Activated naive CD8-positive, alpha-beta T cell treated with anti-CD3 and anti-CD28 coated beads, Interleukin-2, amount 10 ng/mL, durations not matched to agents 7 days and 5 days (primary cell): ENCODE measurements around the gene DPYD. TPM values are rescaled to one million over a fixed set of nuclear protein-coding genes. Genes with fewer than 3 reads are reported as not detected.
A peak's percentile ranks its signal among the peaks of the same experiment; 100 is the strongest.

ENCODE experiments used
- ATAC-seq: fragments of 150-1000 bp; cut with Tn5 transposase; one replicate; pipeline ENCODE4 v1.10.0; 2021; ENCODE audit warnings: low read depth, moderate library complexity
- POLR2A ChIA-PET: fragments of 350-600 bp; sonication (Branson Sonifier 250); formaldehyde crosslinking; loops from one replicate; lab custom pipeline; 2021; ENCODE audit warnings: antibody characterized with exemption; lab: Charles Lee
- DNase-seq: peaks from one replicate; pipeline ENCODE4 v3.0.0; 2021
- H3K27ac Mint-ChIP-seq: one replicate; pipeline ENCODE4 v1.8.0; 2022; ENCODE audit warnings: mild to moderate bottlenecking, mixed read lengths
- H3K27me3 Mint-ChIP-seq: one replicate; pipeline ENCODE4 v1.8.0; 2022; ENCODE audit warnings: mild to moderate bottlenecking, moderate library complexity, mixed read lengths
- H3K36me3 Mint-ChIP-seq: one replicate; pipeline ENCODE4 v1.8.0; 2021; ENCODE audit warnings: mild to moderate bottlenecking, mixed read lengths
- H3K4me1 Mint-ChIP-seq: one replicate; pipeline ENCODE4 v1.8.0; 2021; ENCODE audit warnings: mixed read lengths
- H3K4me3 Mint-ChIP-seq: one replicate; pipeline ENCODE4 v1.8.0; 2022; ENCODE audit warnings: mild to moderate bottlenecking, moderate library complexity, mixed read lengths
- H3K9me3 Mint-ChIP-seq: one replicate; pipeline ENCODE4 v1.8.0; 2021; ENCODE audit warnings: mixed read lengths
- total RNA-seq, 2 experiments: library from RNA; stranded (reverse); gene quantifications; one replicate each; pipeline ENCODE4 v1.2.3, GENCODE V29; 2021

The DPYD gene
- total RNA-seq, 2 experiments from 2014 or later: 42.0 to 42.3 TPM

GRCh38 chr1:97139512-97139911 is 781.3 kb downstream of the DPYD start:
- H3K9me3 Mint-ChIP-seq: no peaks in the 10 kb centered on the region
- POLR2A ChIA-PET: no interaction called here
- no peak for DNase-seq
- no peak overlapping the region for H3K4me3 Mint-ChIP-seq
- no peak overlapping the region for H3K27ac Mint-ChIP-seq
- no peak for ATAC-seq
- peaks cover 3% of the 10 kb centered on the region for H3K4me1 Mint-ChIP-seq
- no peaks in the 10 kb centered on the region for H3K36me3 Mint-ChIP-seq
- no peaks in the 10 kb centered on the region for H3K27me3 Mint-ChIP-seq

DNA sequence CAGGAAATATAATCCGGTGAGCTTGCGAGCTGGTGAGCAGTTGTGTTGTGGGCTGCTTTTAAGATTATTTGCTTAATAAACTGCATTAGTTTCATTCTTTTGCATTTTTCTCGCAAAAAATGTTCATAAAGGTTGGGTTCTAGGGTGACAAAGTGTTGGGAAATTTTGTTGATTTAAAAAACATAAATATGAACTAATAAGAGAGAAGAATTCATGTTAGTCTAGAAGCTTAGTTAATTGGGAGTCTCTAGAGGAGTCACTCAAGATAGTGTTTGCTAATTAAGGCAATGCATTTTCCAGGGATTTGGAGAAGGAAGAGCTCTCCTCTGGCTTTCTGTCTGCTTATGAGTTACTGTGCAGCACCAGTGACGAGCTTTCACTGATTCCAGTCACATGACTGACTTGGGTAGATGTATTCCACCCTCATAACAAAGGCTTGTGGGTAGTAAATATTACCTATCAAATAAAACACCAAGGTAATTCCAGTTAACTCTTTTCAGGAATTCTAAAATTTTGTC is 782.3 kb downstream of the DPYD start:
- no peaks in the 10 kb centered on the region for H3K9me3 Mint-ChIP-seq
- no peak overlapping the region for H3K4me3 Mint-ChIP-seq
- DNase-seq (no peak), ATAC-seq (no peak)
- H3K36me3 Mint-ChIP-seq: no peaks in the 10 kb centered on the region
- POLR2A ChIA-PET: no interaction called here
- H3K27ac Mint-ChIP-seq: no peak overlapping the region
- H3K4me1 Mint-ChIP-seq: peaks cover 3% of the 10 kb centered on the region
- H3K27me3 Mint-ChIP-seq: no peaks in the 10 kb centered on the region

- no peak overlapping the region for H3K27ac Mint-ChIP-seq
- H3K36me3 Mint-ChIP-seq: no peaks in the 10 kb centered on the region
- POLR2A ChIA-PET: no interaction called here
- peaks cover 3% of the 10 kb centered on the region for H3K4me1 Mint-ChIP-seq
- H3K4me3 Mint-ChIP-seq: no peak overlapping the region
- H3K9me3 Mint-ChIP-seq: no peaks in the 10 kb centered on the region
- ATAC-seq (peak; percentile 86), DNase-seq (no peak)
- H3K27me3 Mint-ChIP-seq: no peaks in the 10 kb centered on the region
Measured at GRCh38 chr1:97137862-97138514, 782.8 kb downstream of the DPYD start.

GRCh38 chr1:97136996-97137395 is 783.8 kb downstream of the DPYD start:
- Mint-ChIP-seq H3K4me1 (peaks cover 3% of the 10 kb centered on the region), H3K36me3 (no peaks in the 10 kb centered on the region), H3K4me3 (no peak overlapping the region), H3K27ac (no peak overlapping the region), H3K27me3 (no peaks in the 10 kb centered on the region), H3K9me3 (no peaks in the 10 kb centered on the region)
- no peak for ATAC-seq
- POLR2A ChIA-PET: no interaction called here
- DNase-seq: no peak

GRCh38 chr1:97135972-97136371 is 784.9 kb downstream of the DPYD start:
- Mint-ChIP-seq H3K36me3 (peaks cover 2% of the 10 kb centered on the region), H3K9me3 (no peaks in the 10 kb centered on the region), H3K27me3 (no peaks in the 10 kb centered on the region), H3K27ac (no peak overlapping the region), H3K4me1 (peaks cover 3% of the 10 kb centered on the region), H3K4me3 (no peak overlapping the region)
- ATAC-seq (no peak), DNase-seq (no peak)
- POLR2A ChIA-PET: no interaction called here

DNA sequence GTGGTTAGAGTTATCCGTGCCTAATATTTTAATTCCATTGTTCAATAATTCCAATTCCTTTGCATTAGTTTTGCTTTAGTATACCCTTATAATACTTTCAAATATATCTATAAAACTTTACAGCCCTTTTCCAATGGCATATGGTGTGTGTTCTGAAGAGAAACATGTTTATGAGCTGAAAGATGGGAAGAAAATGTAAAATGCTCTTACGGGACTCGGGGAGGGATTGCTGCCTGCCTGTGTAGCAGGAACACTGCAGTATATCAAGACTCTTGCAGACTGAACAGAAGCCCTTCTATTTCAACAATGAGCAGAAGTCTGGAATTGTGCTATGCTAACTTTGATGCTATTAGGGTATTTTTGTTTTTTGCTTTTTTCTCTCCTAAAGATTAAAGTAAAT is 792.4 kb downstream of the DPYD start:
- no peak for ATAC-seq
- Mint-ChIP-seq H3K27ac (no peak overlapping the region), H3K9me3 (no peaks in the 10 kb centered on the region), H3K4me3 (no peak overlapping the region), H3K4me1 (no peaks in the 10 kb centered on the region), H3K27me3 (no peaks in the 10 kb centered on the region), H3K36me3 (peaks cover 5% of the 10 kb centered on the region)
- POLR2A ChIA-PET: no interaction called here
- DNase-seq: no peak

GRCh38 chr1:97123717-97124431 is 797.0 kb downstream of the DPYD start:
- Mint-ChIP-seq H3K4me1 (no peaks in the 10 kb centered on the region), H3K27me3 (no peaks in the 10 kb centered on the region), H3K9me3 (no peaks in the 10 kb centered on the region), H3K4me3 (no peak overlapping the region), H3K27ac (no peak overlapping the region), H3K36me3 (no peaks in the 10 kb centered on the region)
- POLR2A ChIA-PET: no interaction called here
- no peak for DNase-seq
- ATAC-seq: no peak

DNA sequence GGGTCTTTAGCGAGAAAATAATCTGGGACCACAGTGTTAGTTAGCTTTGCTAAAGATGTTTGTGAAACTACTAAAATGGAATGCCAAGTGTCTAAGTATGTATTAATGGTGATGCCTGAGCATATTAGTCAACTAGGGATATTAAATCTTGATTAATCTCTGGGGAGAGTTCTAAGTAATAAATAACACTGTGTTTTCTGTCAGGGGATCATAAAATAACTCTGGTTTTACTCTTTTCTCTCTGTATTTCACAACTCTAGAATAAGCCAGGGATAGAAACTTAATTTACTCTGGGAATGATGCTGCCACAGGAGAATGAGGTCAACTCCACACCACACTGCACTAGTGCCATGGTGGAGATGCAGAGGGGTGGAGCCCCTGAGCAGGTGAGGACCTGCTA is 800.0 kb downstream of the DPYD start:
- Mint-ChIP-seq H3K36me3 (no peaks in the 10 kb centered on the region), H3K9me3 (no peaks in the 10 kb centered on the region), H3K27me3 (no peaks in the 10 kb centered on the region), H3K4me1 (no peaks in the 10 kb centered on the region), H3K4me3 (no peak overlapping the region), H3K27ac (no peak overlapping the region)
- ATAC-seq (no peak), DNase-seq (no peak)
- POLR2A ChIA-PET: no interaction called here

- Mint-ChIP-seq H3K9me3 (no peaks in the 10 kb centered on the region), H3K4me1 (no peaks in the 10 kb centered on the region), H3K27ac (no peak overlapping the region), H3K36me3 (no peaks in the 10 kb centered on the region), H3K27me3 (no peaks in the 10 kb centered on the region), H3K4me3 (no peak overlapping the region)
- DNase-seq (no peak), ATAC-seq (no peak)
- POLR2A ChIA-PET: no interaction called here
Measured at GRCh38 chr1:97119260-97120158, 801.3 kb downstream of the DPYD start.

DNA sequence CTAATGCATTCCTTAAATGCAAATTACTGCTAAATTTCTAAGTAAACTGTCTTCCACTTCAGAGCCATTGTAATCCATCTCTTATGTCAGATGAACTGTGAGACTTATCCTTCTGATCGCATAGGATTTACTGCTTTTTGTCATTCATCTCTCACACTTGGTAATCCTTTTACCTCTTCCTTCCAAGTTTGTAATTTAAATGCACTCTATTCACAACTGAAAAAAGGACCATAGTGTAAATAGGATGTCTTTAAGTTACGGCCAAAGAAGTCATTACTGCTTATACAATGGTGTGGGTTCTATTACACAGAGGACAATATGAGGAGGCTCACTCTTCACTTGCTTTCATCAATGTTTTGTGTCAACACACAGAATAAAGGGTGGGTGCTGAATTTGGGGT is 806.0 kb downstream of the DPYD start:
- no peaks in the 10 kb centered on the region for H3K4me1 Mint-ChIP-seq
- ATAC-seq (no peak), DNase-seq (no peak)
- POLR2A ChIA-PET: no interaction called here
- no peaks in the 10 kb centered on the region for H3K27me3 Mint-ChIP-seq
- no peaks in the 10 kb centered on the region for H3K9me3 Mint-ChIP-seq
- no peak overlapping the region for H3K27ac Mint-ChIP-seq
- H3K4me3 Mint-ChIP-seq: no peak overlapping the region
- H3K36me3 Mint-ChIP-seq: peaks cover 2% of the 10 kb centered on the region

GRCh38 chr1:97112442-97112841 is 808.4 kb downstream of the DPYD start:
- H3K36me3 Mint-ChIP-seq: peaks cover 2% of the 10 kb centered on the region
- no peak overlapping the region for H3K4me3 Mint-ChIP-seq
- H3K4me1 Mint-ChIP-seq: no peaks in the 10 kb centered on the region
- no peak overlapping the region for H3K27ac Mint-ChIP-seq
- no peak for DNase-seq
- POLR2A ChIA-PET: no interaction called here
- no peak for ATAC-seq
- no peaks in the 10 kb centered on the region for H3K27me3 Mint-ChIP-seq
- no peaks in the 10 kb centered on the region for H3K9me3 Mint-ChIP-seq

DNA sequence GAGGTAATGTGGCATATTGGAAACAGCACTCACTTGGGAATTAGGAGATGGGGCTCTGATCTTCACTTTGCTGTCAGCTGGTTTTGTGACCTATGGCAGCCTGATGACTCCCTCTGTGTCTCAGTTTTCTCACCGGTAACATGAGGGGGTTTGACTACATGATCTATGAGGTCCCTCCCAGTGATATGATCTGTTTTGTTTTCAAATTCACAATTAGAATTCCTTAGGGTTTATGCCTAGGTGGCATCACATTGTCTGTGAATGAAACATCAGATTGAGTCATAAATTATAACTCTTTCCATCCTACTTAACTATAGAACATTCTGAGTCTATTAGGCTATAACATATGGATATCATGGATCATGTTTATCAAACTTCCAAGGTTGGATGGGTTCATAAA is 812.7 kb downstream of the DPYD start:
- ATAC-seq: no peak
- H3K27me3 Mint-ChIP-seq: no peaks in the 10 kb centered on the region
- POLR2A ChIA-PET: no interaction called here
- H3K27ac Mint-ChIP-seq: no peak overlapping the region
- H3K4me3 Mint-ChIP-seq: no peak overlapping the region
- peaks cover 2% of the 10 kb centered on the region for H3K9me3 Mint-ChIP-seq
- no peak for DNase-seq
- H3K4me1 Mint-ChIP-seq: no peaks in the 10 kb centered on the region
- peaks cover 2% of the 10 kb centered on the region for H3K36me3 Mint-ChIP-seq

- POLR2A ChIA-PET: no interaction called here
- H3K9me3 Mint-ChIP-seq: peaks cover 2% of the 10 kb centered on the region
- ATAC-seq (no peak), DNase-seq (no peak)
- H3K27ac Mint-ChIP-seq: no peak overlapping the region
- H3K4me3 Mint-ChIP-seq: no peak overlapping the region
- H3K4me1 Mint-ChIP-seq: no peaks in the 10 kb centered on the region
- H3K36me3 Mint-ChIP-seq: peaks cover 2% of the 10 kb centered on the region
- no peaks in the 10 kb centered on the region for H3K27me3 Mint-ChIP-seq
Measured at GRCh38 chr1:97105531-97105930, 815.3 kb downstream of the DPYD start.
